Neural progenitor cell (in vitro differentiated cells): ENCODE measurements around the gene LIN7B. TPM values are rescaled to one million over a fixed set of nuclear protein-coding genes. Genes with fewer than 3 reads are reported as not detected.
A peak's percentile ranks its signal among the peaks of the same experiment; 100 is the strongest.

ENCODE experiments used
- DNase-seq: peaks from one replicate; pipeline ENCODE4 v3.0.0-alpha.2; 2016; ENCODE audit warnings: low spot score
- H2AFZ ChIP-seq: fragments of 200-600 bp; sonication (generic); replicated peaks from 2 replicates; pipeline ENCODE4 v1.6.1; 2016; ENCODE audit warnings: antibody characterized with exemption
- H3F3A ChIP-seq: fragments of 200-600 bp; sonication (generic); 2 replicates; pipeline ENCODE4 v1.6.1; 2016; ENCODE audit warnings: antibody characterized with exemption, low read depth
- H3K27ac ChIP-seq: fragments of 200-600 bp; sonication (generic); 2 replicates; pipeline ENCODE4 v1.5.1; 2016; ENCODE audit warnings: mild to moderate bottlenecking
- H3K27me3 ChIP-seq: fragments of 200-600 bp; sonication (generic); 2 replicates; pipeline ENCODE4 v1.6.1; 2016; ENCODE audit warnings: mild to moderate bottlenecking, moderate library complexity
- H3K36me3 ChIP-seq: fragments of 200-600 bp; sonication (generic); 2 replicates; pipeline ENCODE4 v1.5.1; 2016
- H3K4me1 ChIP-seq: fragments of 200-600 bp; sonication (generic); 2 replicates; pipeline ENCODE4 v1.6.1; 2016; ENCODE audit warnings: mixed run types
- H3K4me2 ChIP-seq: fragments of 200-600 bp; sonication (generic); 2 replicates; pipeline ENCODE4 v1.6.1; 2016
- H3K4me3 ChIP-seq: fragments of 200-600 bp; sonication (generic); 2 replicates; pipeline ENCODE4 v1.5.1; 2016
- H3K79me2 ChIP-seq: fragments of 200-600 bp; sonication (generic); 2 replicates; pipeline ENCODE4 v1.6.1; 2016; ENCODE audit warnings: low read depth
- H3K9ac ChIP-seq: fragments of 200-600 bp; sonication (generic); 2 replicates; pipeline ENCODE4 v1.6.1; 2016
- H3K9me3 ChIP-seq: fragments of 200-600 bp; sonication (generic); 2 replicates; pipeline ENCODE4 v1.5.1; 2016; ENCODE audit warnings: low read depth
- H4K20me1 ChIP-seq: fragments of 200-600 bp; sonication (generic); 2 replicates; pipeline ENCODE4 v1.6.1; 2016; ENCODE audit warnings: low read depth
- H3K27ac Mint-ChIP-seq: 3 replicates; pipeline ENCODE4 v1.8.0; 2021; ENCODE audit warnings: mixed read lengths
- H3K27me3 Mint-ChIP-seq: 2 replicates; pipeline ENCODE4 v1.8.0; 2022; ENCODE audit warnings: low read depth, mild to moderate bottlenecking, inconsistent platforms, moderate library complexity, mixed read lengths; ENCODE audit not compliant: insufficient read depth
- H3K36me3 Mint-ChIP-seq: 3 replicates; pipeline ENCODE4 v1.8.0; 2021; ENCODE audit warnings: mixed read lengths
- H3K4me1 Mint-ChIP-seq: 3 replicates; pipeline ENCODE4 v1.8.0; 2021; ENCODE audit warnings: mixed read lengths
- H3K4me3 Mint-ChIP-seq: 3 replicates; pipeline ENCODE4 v1.8.0; 2021; ENCODE audit warnings: mild to moderate bottlenecking, moderate library complexity, mixed read lengths
- H3K9me3 Mint-ChIP-seq: 3 replicates; pipeline ENCODE4 v1.8.0; 2020; ENCODE audit warnings: mixed read lengths
- EZH2 ChIP-seq: fragments of 200-600 bp; sonication (generic); IDR thresholded peaks from 2 replicates; pipeline ENCODE4 v1.6.1; 2017; ENCODE audit warnings: antibody characterized with exemption, mild to moderate bottlenecking, moderate library complexity
- EZH2phosphoT487 ChIP-seq: fragments of 200-600 bp; sonication (generic); IDR thresholded peaks from 2 replicates; pipeline ENCODE4 v1.6.1; 2017; ENCODE audit warnings: antibody characterized with exemption
- total RNA-seq: library from RNA; depleted of rRNA; stranded (reverse); fragments of >200 nt; gene quantifications from 2 replicates; pipeline ENCODE4 v1.2.3, GENCODE V29; 2015; ENCODE audit warnings: low replicate concordance
- TF ChIP-seq, protein P1 (sequence below): fragments of 200-600 bp; sonication (generic); IDR thresholded peaks from 2 replicates; pipeline ENCODE4 v1.5.1; 2017; ENCODE audit warnings: antibody characterized with exemption, mild to moderate bottlenecking

Gene LIN7B
- total RNA-seq, 1 donor from 2014 or later = 9.7 TPM

DNA sequence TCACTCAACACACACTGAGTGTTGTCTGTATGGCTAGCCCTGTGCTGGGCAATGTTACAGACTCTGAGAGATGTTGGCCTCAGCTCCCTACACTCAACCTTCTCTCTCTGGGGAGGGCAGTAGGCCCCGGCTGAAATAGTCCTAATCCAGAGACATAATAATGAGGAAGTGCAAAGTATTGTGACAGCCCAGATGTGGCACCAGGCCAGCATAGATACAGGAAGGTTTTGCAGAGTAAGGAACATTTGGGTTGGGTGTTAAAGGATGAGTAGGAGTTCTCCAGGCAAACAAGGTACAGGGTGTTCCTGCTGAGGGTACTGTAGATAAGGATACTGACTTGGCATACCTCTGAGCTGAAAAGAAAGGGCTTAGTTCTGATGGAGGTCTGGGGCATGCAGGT, 2.4 kb downstream of the LIN7B start:
- H3K36me3 Mint-ChIP-seq = peaks cover 6% of the 10 kb centered on the region
- peaks cover 15% of the 10 kb centered on the region for H3K27me3 Mint-ChIP-seq
- H3K4me3 ChIP-seq = no peak overlapping the region
- H3K79me2 ChIP-seq = no peaks in the 10 kb centered on the region
- peaks cover 26% of the 10 kb centered on the region for H3F3A ChIP-seq
- no peak overlapping the region for H3K27ac ChIP-seq
- peaks cover 35% of the 10 kb centered on the region for H3K4me1 Mint-ChIP-seq
- H3K9ac ChIP-seq = no peak overlapping the region
- H3K9me3 ChIP-seq = no peaks in the 10 kb centered on the region
- DNase-seq = no peak
- H4K20me1 ChIP-seq = peaks cover 42% of the 10 kb centered on the region
- no peak overlapping the region for H3K4me2 ChIP-seq
- H3K4me1 ChIP-seq = peaks cover 4% of the 10 kb centered on the region
- H3K27me3 ChIP-seq = peaks cover 32% of the 10 kb centered on the region
- H3K4me3 Mint-ChIP-seq = peak overlapping the region; percentile 54
- TF ChIP-seq EZH2 = no peak
- no peak for TF ChIP-seq EZH2phosphoT487
- TF ChIP-seq, protein P1, sequence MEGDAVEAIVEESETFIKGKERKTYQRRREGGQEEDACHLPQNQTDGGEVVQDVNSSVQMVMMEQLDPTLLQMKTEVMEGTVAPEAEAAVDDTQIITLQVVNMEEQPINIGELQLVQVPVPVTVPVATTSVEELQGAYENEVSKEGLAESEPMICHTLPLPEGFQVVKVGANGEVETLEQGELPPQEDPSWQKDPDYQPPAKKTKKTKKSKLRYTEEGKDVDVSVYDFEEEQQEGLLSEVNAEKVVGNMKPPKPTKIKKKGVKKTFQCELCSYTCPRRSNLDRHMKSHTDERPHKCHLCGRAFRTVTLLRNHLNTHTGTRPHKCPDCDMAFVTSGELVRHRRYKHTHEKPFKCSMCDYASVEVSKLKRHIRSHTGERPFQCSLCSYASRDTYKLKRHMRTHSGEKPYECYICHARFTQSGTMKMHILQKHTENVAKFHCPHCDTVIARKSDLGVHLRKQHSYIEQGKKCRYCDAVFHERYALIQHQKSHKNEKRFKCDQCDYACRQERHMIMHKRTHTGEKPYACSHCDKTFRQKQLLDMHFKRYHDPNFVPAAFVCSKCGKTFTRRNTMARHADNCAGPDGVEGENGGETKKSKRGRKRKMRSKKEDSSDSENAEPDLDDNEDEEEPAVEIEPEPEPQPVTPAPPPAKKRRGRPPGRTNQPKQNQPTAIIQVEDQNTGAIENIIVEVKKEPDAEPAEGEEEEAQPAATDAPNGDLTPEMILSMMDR = no peak
- H3K36me3 ChIP-seq = no peaks in the 10 kb centered on the region
- H2AFZ ChIP-seq = no peak overlapping the region
- H3K27ac Mint-ChIP-seq = no peak overlapping the region
- no peaks in the 10 kb centered on the region for H3K9me3 Mint-ChIP-seq

DNA sequence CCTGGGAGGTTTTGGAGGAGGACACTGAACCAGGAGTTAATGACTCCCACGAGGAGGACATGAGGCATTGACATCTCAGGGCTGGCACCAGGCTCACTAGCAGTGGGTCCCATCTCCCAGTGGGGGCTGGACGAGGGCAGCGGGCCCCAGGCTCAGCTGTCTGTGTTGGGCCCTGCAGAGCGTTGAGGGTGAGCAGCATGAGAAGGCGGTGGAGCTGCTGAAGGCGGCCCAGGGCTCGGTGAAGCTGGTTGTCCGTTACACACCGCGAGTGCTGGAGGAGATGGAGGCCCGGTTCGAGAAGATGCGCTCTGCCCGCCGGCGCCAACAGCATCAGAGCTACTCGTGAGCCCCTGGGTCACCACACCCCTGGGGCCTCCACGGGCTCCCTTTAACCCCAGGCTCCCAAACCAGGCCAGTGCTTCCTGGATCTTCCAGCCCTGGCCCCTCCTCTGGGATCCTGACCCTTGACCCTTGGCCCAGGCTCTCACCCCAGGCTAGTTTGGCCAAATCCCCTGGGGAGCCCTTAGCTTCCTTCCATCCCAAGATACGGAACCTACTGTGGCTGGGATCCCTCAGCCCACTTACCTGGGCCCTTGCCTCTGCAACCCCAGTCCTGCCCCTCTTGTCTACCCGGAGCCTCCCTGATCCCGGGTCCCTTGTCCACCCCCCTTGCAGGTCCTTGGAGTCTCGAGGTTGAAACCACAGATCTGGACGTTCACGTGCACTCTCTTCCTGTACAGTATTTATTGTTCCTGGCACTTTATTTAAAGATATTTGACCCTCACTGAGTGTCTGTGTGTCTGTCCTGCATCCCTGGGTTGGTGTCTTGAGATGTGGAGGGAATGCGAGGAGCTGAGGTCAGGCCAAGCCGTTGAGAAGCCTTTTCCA, 3.8 kb downstream of the LIN7B start:
- TF ChIP-seq, protein P1 = no peak
- TF ChIP-seq EZH2phosphoT487 = no peak
- no peak for TF ChIP-seq EZH2
- no peaks in the 10 kb centered on the region for H3K79me2 ChIP-seq
- Mint-ChIP-seq H3K27ac (peak overlapping the region; percentile 72), H3K9me3 (no peaks in the 10 kb centered on the region), H3K4me1 (peaks cover 35% of the 10 kb centered on the region), H3K36me3 (peaks cover 4% of the 10 kb centered on the region), H3K4me3 (peak overlapping the region; percentile 85), H3K27me3 (peaks cover 15% of the 10 kb centered on the region)
- no peak for DNase-seq
- no peak overlapping the region for H3K27ac ChIP-seq
- no peak overlapping the region for H3K9ac ChIP-seq
- H3K9me3 ChIP-seq = no peaks in the 10 kb centered on the region
- H2AFZ ChIP-seq = no peak overlapping the region
- H3F3A ChIP-seq = peaks cover 26% of the 10 kb centered on the region
- H3K4me1 ChIP-seq = peaks cover 4% of the 10 kb centered on the region
- H3K27me3 ChIP-seq = peaks cover 46% of the 10 kb centered on the region
- H3K4me2 ChIP-seq = peak overlapping the region; percentile 76
- H3K4me3 ChIP-seq = peak overlapping the region; percentile 61
- no peaks in the 10 kb centered on the region for H3K36me3 ChIP-seq
- H4K20me1 ChIP-seq = peaks cover 42% of the 10 kb centered on the region

DNA sequence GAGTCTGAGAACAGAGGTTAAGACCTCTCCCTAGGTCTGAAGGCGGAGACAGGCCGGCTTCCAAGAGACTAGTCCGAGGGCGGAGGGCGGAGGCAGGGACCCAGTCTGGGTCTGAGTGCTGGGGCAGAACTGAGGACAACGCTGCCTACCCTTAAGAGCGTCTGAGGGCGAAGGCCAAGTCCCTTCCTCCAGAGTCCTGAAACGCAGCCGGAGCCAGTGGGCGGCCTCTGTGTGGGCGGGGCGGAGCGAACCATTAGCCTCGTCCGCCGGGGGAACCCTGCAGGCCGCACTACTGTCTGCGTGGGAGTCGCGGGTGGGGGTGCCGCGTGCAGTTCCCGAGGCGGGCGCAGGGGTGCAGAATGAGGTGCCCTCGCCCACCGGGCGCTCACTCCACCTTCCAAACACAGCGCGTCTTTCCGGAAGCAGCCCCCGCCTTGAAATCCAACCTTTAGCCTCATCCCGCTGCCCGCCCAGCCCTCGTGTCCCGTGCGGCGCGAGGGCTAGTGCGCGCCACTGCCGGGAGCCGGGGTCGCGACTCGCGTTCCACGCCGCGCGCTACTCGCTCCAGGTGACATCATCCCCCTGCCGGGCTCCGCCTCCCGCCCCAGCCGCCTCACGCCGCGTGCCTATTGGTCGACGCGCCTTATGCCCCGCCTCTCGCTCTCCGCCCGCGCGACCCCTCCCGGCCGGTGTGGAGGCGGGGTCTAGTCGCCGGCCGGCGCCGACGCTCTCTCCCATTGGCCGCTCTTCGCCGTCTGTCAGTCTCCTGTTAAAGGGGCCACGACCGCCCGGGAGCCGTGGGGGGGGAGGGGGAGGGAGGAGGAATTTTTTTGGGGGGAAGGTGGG, 4.6 kb downstream of the LIN7B start, which contains the start of gene C19orf73:
Gene C19orf73, minus strand, starts transcription at position 579 of the 846 bp plus-strand sequence. Its CDS starts 121 bp downstream, at position 458.
- no peaks in the 10 kb centered on the region for H3K36me3 ChIP-seq
- no peak within 1 kb of the TSS for H3K27ac ChIP-seq
- H3K36me3 Mint-ChIP-seq = peaks cover 4% of the 10 kb centered on the region
- peaks cover 39% of the 10 kb centered on the region for H4K20me1 ChIP-seq
- H3K27ac Mint-ChIP-seq = peak within 1 kb of the TSS; percentile 72
- peaks cover 17% of the 10 kb centered on the region for H3K27me3 Mint-ChIP-seq
- peaks cover 30% of the 10 kb centered on the region for H3K4me1 Mint-ChIP-seq
- peak within 1 kb of the TSS; percentile 85 for H3K4me3 Mint-ChIP-seq
- no peaks in the 10 kb centered on the region for H3K9me3 Mint-ChIP-seq
- peaks cover 54% of the 10 kb centered on the region for H3K27me3 ChIP-seq
- no peaks in the 10 kb centered on the region for H3K9me3 ChIP-seq
- H3K4me2 ChIP-seq = peak within 1 kb of the TSS; percentile 86
- H3K79me2 ChIP-seq = no peaks in the 10 kb centered on the region
- DNase-seq = peak; percentile 97
- peak within 1 kb of the TSS; percentile 61 for H3K4me3 ChIP-seq
- peaks cover 3% of the 10 kb centered on the region for H3K4me1 ChIP-seq
- H3F3A ChIP-seq = peaks cover 18% of the 10 kb centered on the region
- no peak within 1 kb of the TSS for H2AFZ ChIP-seq
- H3K9ac ChIP-seq = no peak within 1 kb of the TSS
- TF ChIP-seq EZH2 (no peak), EZH2phosphoT487 (no peak)
- TF ChIP-seq, protein P1 = no peak
